Measurements from ENCODE around the gene KRTAP16-1. TPM values are rescaled to one million over a fixed set of nuclear protein-coding genes. Genes with fewer than 3 reads are reported as not detected.
"Not testable (repeated sequence)": the region's sequence is repeated elsewhere in the genome, so short reads cannot be mapped to it uniquely, and the experiment has no call there.

The KRTAP16-1 gene
- total and polyA plus RNA-seq, 9 donors: not detected

DNA sequence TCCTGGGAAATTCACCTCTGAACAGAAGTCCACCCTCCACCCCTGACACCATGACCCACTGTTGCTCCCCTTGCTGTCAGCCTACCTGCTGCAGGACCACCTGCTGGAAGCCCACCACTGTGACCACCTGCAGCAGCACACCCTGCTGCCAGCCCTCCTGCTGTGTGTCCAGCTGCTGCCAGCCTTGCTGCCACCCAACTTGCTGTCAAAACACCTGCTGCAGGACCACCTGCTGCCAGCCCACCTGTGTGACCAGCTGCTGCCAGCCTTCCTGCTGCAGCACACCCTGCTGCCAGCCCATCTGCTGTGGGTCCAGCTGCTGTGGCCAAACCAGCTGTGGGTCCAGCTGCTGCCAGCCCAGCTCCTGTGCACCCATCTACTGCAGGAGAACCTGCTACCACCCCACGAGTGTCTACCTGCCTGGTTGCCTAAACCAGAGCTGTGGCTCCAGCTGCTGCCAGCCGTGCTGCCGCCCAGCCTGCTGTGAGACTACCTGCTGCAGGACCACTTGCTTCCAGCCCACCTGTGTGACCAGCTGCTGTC, 33.4 kb downstream of the KRTAP16-1 start, which contains the start of gene KRTAP9-7:
TSS of gene KRTAP9-7 (plus strand) at position 51 of the 543 bp plus-strand sequence. CDS start at position 51, 0 bp downstream.
- H3K4me1 ChIP-seq (ENCODE audit: control insufficient read depth, insufficient read depth, low read length); H3K27me3 ChIP-seq (ENCODE audit: control insufficient read depth, insufficient read depth, low read length); H3K9me3 ChIP-seq (replicated peaks; ENCODE audit: control insufficient read depth, low read depth, low read length); DNase-seq; H3K27ac ChIP-seq (ENCODE audit: low read length); H3K4me3 ChIP-seq (ENCODE audit: low read length); H3K36me3 ChIP-seq (ENCODE audit: control insufficient read depth, insufficient read depth, low read length): not testable (repeated sequence)
- WGBS (ENCODE audit: insufficient coverage): 76% methylated on average over 3 of the region's 3 CpGs

DNA sequence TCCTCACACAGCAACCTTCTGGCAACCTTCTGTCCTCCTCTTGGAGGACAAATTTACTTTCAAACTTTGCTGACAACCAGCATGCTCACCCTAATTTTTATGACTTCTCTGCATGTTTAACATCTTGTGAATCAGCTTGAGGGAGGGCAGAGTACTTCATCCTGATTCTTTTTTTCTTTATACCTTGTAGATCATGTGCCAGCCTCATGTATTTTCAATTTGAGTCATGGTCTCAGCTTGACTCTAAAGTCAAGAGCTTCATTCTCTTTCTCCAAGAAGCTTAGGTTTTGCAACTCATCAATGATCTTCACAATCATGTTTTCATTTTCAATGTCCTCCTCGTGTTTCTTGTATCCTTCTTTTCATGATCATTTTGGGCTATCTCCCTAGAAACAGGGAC, 37.3 kb downstream of the KRTAP16-1 start:
- no peak overlapping the region for H3K4me3 ChIP-seq (ENCODE audit: low read length)
- H3K27me3 ChIP-seq (ENCODE audit: control insufficient read depth, insufficient read depth, low read length): no peaks in the 10 kb centered on the region
- no peaks in the 10 kb centered on the region for H3K4me1 ChIP-seq (ENCODE audit: control insufficient read depth, insufficient read depth, low read length)
- no peak overlapping the region for H3K27ac ChIP-seq (ENCODE audit: low read length)
- no peaks in the 10 kb centered on the region for H3K9me3 ChIP-seq (replicated peaks; ENCODE audit: control insufficient read depth, low read depth, low read length)
- no CpG with 5 or more reads among the region's 1 CpG for WGBS (ENCODE audit: insufficient coverage)
- no peaks in the 10 kb centered on the region for H3K36me3 ChIP-seq (ENCODE audit: control insufficient read depth, insufficient read depth, low read length)
- no peak for DNase-seq

DNA sequence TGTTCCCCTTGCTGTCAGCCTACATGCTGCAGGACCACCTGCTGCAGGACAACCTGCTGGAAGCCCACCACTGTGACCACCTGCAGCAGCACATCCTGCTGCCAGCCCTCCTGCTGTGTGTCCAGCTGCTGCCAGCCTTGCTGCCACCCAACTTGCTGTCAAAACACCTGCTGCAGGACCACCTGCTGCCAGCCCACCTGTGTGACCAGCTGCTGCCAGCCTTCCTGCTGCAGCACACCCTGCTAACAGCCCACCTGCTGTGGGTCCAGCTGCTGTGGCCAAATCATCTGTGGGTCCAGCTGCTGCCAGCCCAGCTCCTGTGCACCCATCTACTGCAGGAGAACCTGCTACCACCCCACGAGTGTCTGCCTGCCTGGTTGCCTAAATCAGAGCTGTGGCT, 37.8 kb downstream of the KRTAP16-1 start:
- H3K4me1 ChIP-seq (ENCODE audit: control insufficient read depth, insufficient read depth, low read length); DNase-seq; H3K9me3 ChIP-seq (replicated peaks; ENCODE audit: control insufficient read depth, low read depth, low read length); H3K27ac ChIP-seq (ENCODE audit: low read length); H3K36me3 ChIP-seq (ENCODE audit: control insufficient read depth, insufficient read depth, low read length); H3K27me3 ChIP-seq (ENCODE audit: control insufficient read depth, insufficient read depth, low read length); H3K4me3 ChIP-seq (ENCODE audit: low read length): not testable (repeated sequence)
- WGBS (ENCODE audit: insufficient coverage): no CpG with 5 or more reads among the region's 1 CpG

DNA sequence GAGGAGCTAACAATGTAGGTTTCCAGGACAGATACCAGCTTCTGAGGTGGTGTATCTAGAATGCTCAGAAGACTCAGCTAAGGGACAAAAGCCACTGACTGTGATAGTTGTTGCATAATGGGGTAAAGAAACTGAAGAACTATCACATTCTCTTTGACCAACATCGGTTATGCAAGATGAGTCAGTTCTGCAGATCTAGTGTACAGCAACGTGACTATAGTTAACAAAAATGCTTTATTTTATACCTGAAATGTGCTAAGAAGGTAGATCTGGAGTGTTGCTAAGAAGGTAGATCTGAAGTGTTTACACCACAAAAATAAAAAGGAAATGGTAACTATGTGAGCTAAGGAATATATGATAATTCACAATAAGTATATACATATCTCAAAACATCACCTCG, 41.4 kb downstream of the KRTAP16-1 start:
- no peaks in the 10 kb centered on the region for H3K36me3 ChIP-seq (ENCODE audit: control insufficient read depth, insufficient read depth, low read length)
- H3K4me1 ChIP-seq (ENCODE audit: control insufficient read depth, insufficient read depth, low read length): no peaks in the 10 kb centered on the region
- DNase-seq: no peak
- no peak overlapping the region for H3K4me3 ChIP-seq (ENCODE audit: low read length)
- H3K9me3 ChIP-seq (replicated peaks; ENCODE audit: control insufficient read depth, low read depth, low read length): no peaks in the 10 kb centered on the region
- no peak overlapping the region for H3K27ac ChIP-seq (ENCODE audit: low read length)
- no CpG with 5 or more reads among the region's 3 CpGs for WGBS (ENCODE audit: insufficient coverage)
- no peaks in the 10 kb centered on the region for H3K27me3 ChIP-seq (ENCODE audit: control insufficient read depth, insufficient read depth, low read length)

DNA sequence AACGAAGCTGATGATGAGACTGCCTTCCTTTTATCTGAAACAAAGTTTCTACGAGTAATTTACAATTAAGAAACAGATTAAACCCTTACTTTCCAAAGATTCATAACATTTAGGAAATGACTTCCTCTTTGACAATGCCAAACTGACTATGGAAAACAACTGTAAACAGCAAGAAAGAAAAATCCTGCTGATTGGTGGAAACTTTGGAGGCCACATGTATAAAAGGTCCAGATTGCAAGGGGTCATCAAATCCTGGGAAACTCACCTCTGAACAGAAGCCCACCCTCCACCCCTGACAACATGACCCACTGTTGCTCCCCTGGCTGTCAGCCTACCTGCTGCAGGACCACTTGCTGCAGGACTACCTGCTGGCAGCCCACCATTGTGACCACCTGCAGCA, 44.0 kb downstream of the KRTAP16-1 start, which contains the start of gene KRTAP9-6:
TSS of gene KRTAP9-6 (plus strand) at position 301 of the 400 bp plus-strand sequence. CDS start at position 301, 0 bp downstream.
- 80% methylated on average over 1 of the region's 2 CpGs for WGBS (ENCODE audit: insufficient coverage)

DNA sequence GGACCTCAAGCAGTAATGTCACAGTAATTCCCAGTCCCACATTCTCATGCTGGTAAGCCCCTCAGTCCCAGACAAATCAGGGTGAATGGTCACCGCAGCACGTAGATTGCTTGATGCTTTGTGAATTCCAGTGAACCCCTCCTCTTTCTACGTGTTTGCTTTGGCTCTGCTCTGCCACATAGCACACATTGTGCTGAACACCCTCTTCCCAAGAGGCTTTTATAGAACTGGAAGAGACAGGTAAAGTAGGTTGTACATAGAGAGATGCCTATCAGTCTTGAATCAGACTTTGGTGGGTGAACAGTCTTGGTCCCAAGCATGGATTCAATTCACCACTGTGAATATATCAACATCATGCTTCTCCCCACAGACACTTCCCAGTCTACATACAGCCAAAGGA, 44.5 kb downstream of the KRTAP16-1 start:
- DNase-seq: no peak
- Histone ChIP-seq H3K9me3 (replicated peaks; ENCODE audit: control insufficient read depth, low read depth, low read length) (no peaks in the 10 kb centered on the region), H3K36me3 (ENCODE audit: control insufficient read depth, insufficient read depth, low read length) (no peaks in the 10 kb centered on the region), H3K27ac (ENCODE audit: low read length) (no peak overlapping the region), H3K4me1 (ENCODE audit: control insufficient read depth, insufficient read depth, low read length) (no peaks in the 10 kb centered on the region), H3K27me3 (ENCODE audit: control insufficient read depth, insufficient read depth, low read length) (no peaks in the 10 kb centered on the region), H3K4me3 (ENCODE audit: low read length) (no peak overlapping the region)
- 67% methylated on average over 2 of the region's 3 CpGs for WGBS (ENCODE audit: insufficient coverage)

More for the DNA sequence above, 44.0 kb downstream of the KRTAP16-1 start, which contains the start of gene KRTAP9-6:
- DNase-seq: no peak
- no peak within 1 kb of the TSS for H3K4me3 ChIP-seq (ENCODE audit: low read length)
- H3K27ac ChIP-seq (ENCODE audit: low read length): no peak within 1 kb of the TSS
- H3K4me1 ChIP-seq (ENCODE audit: control insufficient read depth, insufficient read depth, low read length): no peaks in the 10 kb centered on the region
- no peaks in the 10 kb centered on the region for H3K27me3 ChIP-seq (ENCODE audit: control insufficient read depth, insufficient read depth, low read length)
- H3K36me3 ChIP-seq (ENCODE audit: control insufficient read depth, insufficient read depth, low read length): no peaks in the 10 kb centered on the region
- no peaks in the 10 kb centered on the region for H3K9me3 ChIP-seq (replicated peaks; ENCODE audit: control insufficient read depth, low read depth, low read length)

DNA sequence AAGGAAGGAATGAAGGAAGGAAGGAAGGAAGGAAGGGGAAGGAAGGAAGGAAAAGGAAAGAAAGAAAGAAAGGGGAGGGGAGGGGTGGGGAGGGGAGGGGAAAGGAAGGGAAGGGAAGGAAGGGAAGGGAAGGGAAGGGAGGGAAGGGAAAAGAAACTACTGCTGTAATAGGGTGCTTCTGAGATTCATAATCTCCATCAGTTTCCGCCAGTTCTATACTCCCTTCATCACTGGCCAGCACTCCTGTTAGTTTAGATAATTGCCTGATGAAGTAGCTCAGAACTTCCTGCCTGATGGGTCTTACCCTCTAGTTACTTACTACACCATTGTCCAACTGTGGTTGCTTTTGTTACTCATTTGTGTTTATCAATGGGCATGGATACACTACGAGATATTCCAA, 45.9 kb downstream of the KRTAP16-1 start:
- Histone ChIP-seq H3K36me3 (ENCODE audit: control insufficient read depth, insufficient read depth, low read length) (no peaks in the 10 kb centered on the region), H3K27me3 (ENCODE audit: control insufficient read depth, insufficient read depth, low read length) (no peaks in the 10 kb centered on the region), H3K4me1 (ENCODE audit: control insufficient read depth, insufficient read depth, low read length) (no peaks in the 10 kb centered on the region), H3K4me3 (ENCODE audit: low read length) (no peak overlapping the region), H3K9me3 (replicated peaks; ENCODE audit: control insufficient read depth, low read depth, low read length) (no peaks in the 10 kb centered on the region), H3K27ac (ENCODE audit: low read length) (no peak overlapping the region)
- 100% methylated on average over 1 of the region's 2 CpGs for WGBS (ENCODE audit: insufficient coverage)
- DNase-seq: no peak

DNA sequence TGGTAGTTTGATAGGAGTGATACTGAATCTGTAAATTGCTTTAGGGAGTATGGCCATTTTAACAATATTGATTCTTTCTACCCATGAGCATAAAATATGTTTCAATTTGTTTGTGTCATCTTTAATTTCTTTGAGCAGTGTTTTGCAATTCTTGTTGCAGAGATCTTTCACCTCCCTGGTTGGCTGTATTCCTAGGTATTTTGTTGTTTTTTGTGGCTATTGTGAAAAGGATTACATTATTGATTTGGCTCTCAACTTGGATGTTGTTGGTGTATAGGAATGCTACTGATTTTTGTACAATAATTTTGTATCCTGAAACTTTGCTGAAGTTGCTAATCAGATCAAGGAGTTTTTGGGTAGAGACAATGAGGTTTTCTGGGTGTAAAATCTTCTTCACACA, 50.7 kb downstream of the KRTAP16-1 start:
- DNase-seq: no peak
- Histone ChIP-seq H3K27me3 (ENCODE audit: control insufficient read depth, insufficient read depth, low read length) (peaks cover 5% of the 10 kb centered on the region), H3K4me3 (ENCODE audit: low read length) (no peak overlapping the region), H3K4me1 (ENCODE audit: control insufficient read depth, insufficient read depth, low read length) (no peaks in the 10 kb centered on the region), H3K27ac (ENCODE audit: low read length) (no peak overlapping the region), H3K36me3 (ENCODE audit: control insufficient read depth, insufficient read depth, low read length) (no peaks in the 10 kb centered on the region), H3K9me3 (replicated peaks; ENCODE audit: control insufficient read depth, low read depth, low read length) (no peaks in the 10 kb centered on the region)

Other genes with a start within 250 kb of the KRTAP16-1 start
Only the 30 nearest of the 36 such genes appear.
- gene KRTAP4-16, start 207.1 kb downstream of the KRTAP16-1 start, total RNA-seq: not detected
- not detected for gene KRTAP4-16, start 207.1 kb downstream of the KRTAP16-1 start, polyA plus RNA-seq (ENCODE audit: insufficient read depth in 1 of 8, insufficient read length in 8 of 8, low replicate concordance in 1 of 8)
- gene KRTAP4-9, start 203.9 kb downstream of the KRTAP16-1 start, total RNA-seq: not detected
- gene KRTAP4-9, start 203.9 kb downstream of the KRTAP16-1 start, polyA plus RNA-seq (ENCODE audit: insufficient read depth in 1 of 8, insufficient read length in 8 of 8, low replicate concordance in 1 of 8): under 1 TPM in 1 of 8 donors, not detected in 7; 0.31 TPM
- not detected for gene KRTAP4-11, start 190.9 kb downstream of the KRTAP16-1 start, total RNA-seq
- not detected for gene KRTAP4-11, start 190.9 kb downstream of the KRTAP16-1 start, polyA plus RNA-seq (ENCODE audit: insufficient read depth in 1 of 8, insufficient read length in 8 of 8, low replicate concordance in 1 of 8)
- not detected for gene KRTAP4-12, start 185.1 kb downstream of the KRTAP16-1 start, total RNA-seq
- gene KRTAP4-12, start 185.1 kb downstream of the KRTAP16-1 start, polyA plus RNA-seq (ENCODE audit: insufficient read depth in 1 of 8, insufficient read length in 8 of 8, low replicate concordance in 1 of 8): not detected
- gene KRTAP4-6, start 168.8 kb downstream of the KRTAP16-1 start, total RNA-seq: not detected
- gene KRTAP4-6, start 168.8 kb downstream of the KRTAP16-1 start, polyA plus RNA-seq (ENCODE audit: insufficient read depth in 1 of 8, insufficient read length in 8 of 8, low replicate concordance in 1 of 8): not detected
- gene KRTAP4-5, start 159.5 kb downstream of the KRTAP16-1 start, total RNA-seq: not detected
- not detected for gene KRTAP4-5, start 159.5 kb downstream of the KRTAP16-1 start, polyA plus RNA-seq (ENCODE audit: insufficient read depth in 1 of 8, insufficient read length in 8 of 8, low replicate concordance in 1 of 8)
- gene KRTAP4-4, start 148.6 kb downstream of the KRTAP16-1 start, total RNA-seq: not detected
- not detected for gene KRTAP4-4, start 148.6 kb downstream of the KRTAP16-1 start, polyA plus RNA-seq (ENCODE audit: insufficient read depth in 1 of 8, insufficient read length in 8 of 8, low replicate concordance in 1 of 8)
- gene KRTAP4-3, start 141.1 kb downstream of the KRTAP16-1 start, total RNA-seq: not detected
- not detected for gene KRTAP4-3, start 141.1 kb downstream of the KRTAP16-1 start, polyA plus RNA-seq (ENCODE audit: insufficient read depth in 1 of 8, insufficient read length in 8 of 8, low replicate concordance in 1 of 8)
- gene KRTAP4-2, start 131.1 kb downstream of the KRTAP16-1 start, total RNA-seq: not detected
- gene KRTAP4-2, start 131.1 kb downstream of the KRTAP16-1 start, polyA plus RNA-seq (ENCODE audit: insufficient read depth in 1 of 8, insufficient read length in 8 of 8, low replicate concordance in 1 of 8): not detected
- gene KRTAP4-1, start 124.4 kb downstream of the KRTAP16-1 start, total RNA-seq: not detected
- gene KRTAP4-1, start 124.4 kb downstream of the KRTAP16-1 start, polyA plus RNA-seq (ENCODE audit: insufficient read depth in 1 of 8, insufficient read length in 8 of 8, low replicate concordance in 1 of 8): not detected
- not detected for gene KRTAP9-1, start 119.4 kb downstream of the KRTAP16-1 start, total RNA-seq
- gene KRTAP9-1, start 119.4 kb downstream of the KRTAP16-1 start, polyA plus RNA-seq (ENCODE audit: insufficient read depth in 1 of 8, insufficient read length in 8 of 8, low replicate concordance in 1 of 8): not detected
- not detected for gene KRTAP9-2, start 82.7 kb downstream of the KRTAP16-1 start, total RNA-seq
- not detected for gene KRTAP9-2, start 82.7 kb downstream of the KRTAP16-1 start, polyA plus RNA-seq (ENCODE audit: insufficient read depth in 1 of 8, insufficient read length in 8 of 8, low replicate concordance in 1 of 8)
- gene KRTAP9-3, start 76.9 kb downstream of the KRTAP16-1 start, total RNA-seq: not detected
- not detected for gene KRTAP9-3, start 76.9 kb downstream of the KRTAP16-1 start, polyA plus RNA-seq (ENCODE audit: insufficient read depth in 1 of 8, insufficient read length in 8 of 8, low replicate concordance in 1 of 8)
- gene KRTAP9-8, start 71.3 kb downstream of the KRTAP16-1 start, total RNA-seq: not detected
- not detected for gene KRTAP9-8, start 71.3 kb downstream of the KRTAP16-1 start, polyA plus RNA-seq (ENCODE audit: insufficient read depth in 1 of 8, insufficient read length in 8 of 8, low replicate concordance in 1 of 8)
- gene KRTAP9-4, start 59.6 kb downstream of the KRTAP16-1 start, total RNA-seq: not detected
- gene KRTAP9-4, start 59.6 kb downstream of the KRTAP16-1 start, polyA plus RNA-seq (ENCODE audit: insufficient read depth in 1 of 8, insufficient read length in 8 of 8, low replicate concordance in 1 of 8): not detected
- gene KRTAP9-9, start 53.9 kb downstream of the KRTAP16-1 start, total RNA-seq: not detected
- not detected for gene KRTAP9-9, start 53.9 kb downstream of the KRTAP16-1 start, polyA plus RNA-seq (ENCODE audit: insufficient read depth in 1 of 8, insufficient read length in 8 of 8, low replicate concordance in 1 of 8)
- gene KRTAP9-6, start 43.9 kb downstream of the KRTAP16-1 start, total RNA-seq: not detected
- gene KRTAP9-6, start 43.9 kb downstream of the KRTAP16-1 start, polyA plus RNA-seq (ENCODE audit: insufficient read depth in 1 of 8, insufficient read length in 8 of 8, low replicate concordance in 1 of 8): under 1 TPM in 5 of 8 donors, not detected in 3; 0.13 to 0.22 (median 0.19) TPM
- not detected for gene KRTAP9-7, start 33.6 kb downstream of the KRTAP16-1 start, total RNA-seq
- not detected for gene KRTAP9-7, start 33.6 kb downstream of the KRTAP16-1 start, polyA plus RNA-seq (ENCODE audit: insufficient read depth in 1 of 8, insufficient read length in 8 of 8, low replicate concordance in 1 of 8)
- not detected for gene KRTAP29-1, start 6.5 kb downstream of the KRTAP16-1 start, total RNA-seq
- not detected for gene KRTAP29-1, start 6.5 kb downstream of the KRTAP16-1 start, polyA plus RNA-seq (ENCODE audit: insufficient read depth in 1 of 8, insufficient read length in 8 of 8, low replicate concordance in 1 of 8)
- gene KRTAP17-1, start 6.4 kb upstream of the KRTAP16-1 start, total RNA-seq: not detected
- gene KRTAP17-1, start 6.4 kb upstream of the KRTAP16-1 start, polyA plus RNA-seq (ENCODE audit: insufficient read depth in 1 of 8, insufficient read length in 8 of 8, low replicate concordance in 1 of 8): not detected
- gene KRT33A, start 41.5 kb upstream of the KRTAP16-1 start, total RNA-seq: not detected
- not detected for gene KRT33A, start 41.5 kb upstream of the KRTAP16-1 start, polyA plus RNA-seq (ENCODE audit: insufficient read depth in 1 of 8, insufficient read length in 8 of 8, low replicate concordance in 1 of 8)
- gene KRT33B, start 60.5 kb upstream of the KRTAP16-1 start, total RNA-seq: 0.09 TPM
- gene KRT33B, start 60.5 kb upstream of the KRTAP16-1 start, polyA plus RNA-seq (ENCODE audit: insufficient read depth in 1 of 8, insufficient read length in 8 of 8, low replicate concordance in 1 of 8): under 1 TPM; 0.08 to 0.37 (median 0.19) TPM
- gene KRT34, start 73.0 kb upstream of the KRTAP16-1 start, total RNA-seq: not detected
- not detected for gene KRT34, start 73.0 kb upstream of the KRTAP16-1 start, polyA plus RNA-seq (ENCODE audit: insufficient read depth in 1 of 8, insufficient read length in 8 of 8, low replicate concordance in 1 of 8)
- 3.3 TPM for gene KRT31, start 88.3 kb upstream of the KRTAP16-1 start, total RNA-seq
- gene KRT31, start 88.3 kb upstream of the KRTAP16-1 start, polyA plus RNA-seq (ENCODE audit: insufficient read depth in 1 of 8, insufficient read length in 8 of 8, low replicate concordance in 1 of 8): 1 to 10 TPM; 3.9 to 6.4 (median 5.7) TPM
- not detected for gene KRT37, start 115.3 kb upstream of the KRTAP16-1 start, total RNA-seq
- not detected for gene KRT37, start 115.3 kb upstream of the KRTAP16-1 start, polyA plus RNA-seq (ENCODE audit: insufficient read depth in 1 of 8, insufficient read length in 8 of 8, low replicate concordance in 1 of 8)
- not detected for gene KRT38, start 131.7 kb upstream of the KRTAP16-1 start, total RNA-seq
- not detected for gene KRT38, start 131.7 kb upstream of the KRTAP16-1 start, polyA plus RNA-seq (ENCODE audit: insufficient read depth in 1 of 8, insufficient read length in 8 of 8, low replicate concordance in 1 of 8)
- not detected for gene KRT32, start 158.1 kb upstream of the KRTAP16-1 start, total RNA-seq
- gene KRT32, start 158.1 kb upstream of the KRTAP16-1 start, polyA plus RNA-seq (ENCODE audit: insufficient read depth in 1 of 8, insufficient read length in 8 of 8, low replicate concordance in 1 of 8): not detected
- gene KRT35, start 171.8 kb upstream of the KRTAP16-1 start, total RNA-seq: not detected
- gene KRT35, start 171.8 kb upstream of the KRTAP16-1 start, polyA plus RNA-seq (ENCODE audit: insufficient read depth in 1 of 8, insufficient read length in 8 of 8, low replicate concordance in 1 of 8): under 1 TPM in 1 of 8 donors, not detected in 7; 0.08 TPM
- gene KRT36, start 180.6 kb upstream of the KRTAP16-1 start, total RNA-seq: not detected
- gene KRT36, start 180.6 kb upstream of the KRTAP16-1 start, polyA plus RNA-seq (ENCODE audit: insufficient read depth in 1 of 8, insufficient read length in 8 of 8, low replicate concordance in 1 of 8): not detected
- 0.13 TPM for gene KRT13, start 196.3 kb upstream of the KRTAP16-1 start, total RNA-seq
- gene KRT13, start 196.3 kb upstream of the KRTAP16-1 start, polyA plus RNA-seq (ENCODE audit: insufficient read depth in 1 of 8, insufficient read length in 8 of 8, low replicate concordance in 1 of 8): 100 to 1,000 TPM in 1 of 8 donors, 1 to 10 TPM in 1, under 1 TPM in 5, not detected in 1; 0.16 to 177 (median 0.73) TPM

All from muscle of leg (tissue), 11 donors.